H1 (cell line): Measurements from ENCODE around the gene GIMAP7. TPM values are rescaled to one million over a fixed set of nuclear protein-coding genes. Genes with fewer than 3 reads are reported as not detected.

Source experiments
- CTCF ChIA-PET: fragments of 300-600 bp; sonication (Branson Sonifier 250); formaldehyde crosslinking; loops from one replicate; lab custom pipeline; 2021; ENCODE audit not compliant: partially characterized antibody; lab: Charles Lee
- POLR2A ChIA-PET: fragments of 300-600 bp; sonication (Branson Sonifier 250); formaldehyde crosslinking; loops from one replicate; lab custom pipeline; 2021; ENCODE audit warnings: inconsistent platforms; ENCODE audit not compliant: partially characterized antibody; lab: Charles Lee
- DNase-seq, 2 experiments: peaks; one replicate each; pipeline versions ENCODE4 v3.0.0 to v3.0.0-alpha.2; 2010 to 2022; ENCODE audit warnings: low spot score in 2 of 2, low read depth in 1 of 2, mixed read lengths in 1 of 2
- FAIRE-seq: peaks from 2 replicates; lab custom pipeline; 2011; peaks lifted over from hg19 to GRCh38; lab: Jason Lieb, UNC
- H2AFZ ChIP-seq: 2 replicates; pipeline ENCODE4 v1.8.1; 2012; ENCODE audit warnings: low read length, inconsistent platforms
- H2AK5ac ChIP-seq: 2 replicates; pipeline ENCODE4 v1.6.1; 2013; ENCODE audit warnings: low read depth, low read length
- H2BK120ac ChIP-seq: replicated peaks from 2 replicates; pipeline ENCODE3; 2013; ENCODE audit warnings: low read depth, low read length, inconsistent platforms
- H2BK12ac ChIP-seq: 2 replicates; pipeline ENCODE4 v1.6.1; 2013; ENCODE audit warnings: low read depth, low read length
- H2BK15ac ChIP-seq: 2 replicates; pipeline ENCODE4 v1.6.1; 2013; ENCODE audit warnings: low read length
- H2BK20ac ChIP-seq: 2 replicates; pipeline ENCODE4 v1.6.1; 2013; ENCODE audit warnings: low read length
- H2BK5ac ChIP-seq: 2 replicates; pipeline ENCODE4 v1.6.1; 2013; ENCODE audit warnings: low read depth, low read length
- H3K14ac ChIP-seq: 2 replicates; pipeline ENCODE4 v1.6.1; 2013; ENCODE audit warnings: inconsistent platforms; ENCODE audit not compliant: insufficient read length
- H3K18ac ChIP-seq: 2 replicates; pipeline ENCODE4 v1.6.1; 2013; ENCODE audit warnings: low read length; ENCODE audit errors: extremely low read depth
- H3K23ac ChIP-seq: 2 replicates; pipeline ENCODE4 v1.6.1; 2013; ENCODE audit warnings: inconsistent platforms; ENCODE audit not compliant: insufficient read length
- H3K23me2 ChIP-seq: 2 replicates; pipeline ENCODE4 v1.6.1; 2013; ENCODE audit warnings: low read depth, low read length
- H3K27ac ChIP-seq: 2 replicates; pipeline ENCODE4 v1.6.1; 2011; ENCODE audit warnings: low read depth, low read length, inconsistent platforms
- H3K27me3 ChIP-seq, 4 experiments: replicated peaks in 1 of 4; 1 replicate in 1 of 4; 2 replicates in 3 of 4; pipeline versions ENCODE4 v1.6.1 to v1.8.1; 2011 to 2013; ENCODE audit warnings: low read length in 3 of 4, mild to moderate bottlenecking in 3 of 4, inconsistent platforms in 2 of 4, mixed read lengths in 2 of 4, moderate library complexity in 1 of 4; ENCODE audit not compliant: control insufficient read depth in 3 of 4, insufficient read depth in 3 of 4; ENCODE audit errors: extremely low read depth in 1 of 4
- H3K36me3 ChIP-seq, 4 experiments: 2 replicates each; pipeline versions ENCODE4 v1.6.1 to v1.8.1; 2011 to 2013; ENCODE audit warnings: mild to moderate bottlenecking in 4 of 4, low read length in 3 of 4, moderate library complexity in 2 of 4, control low read depth in 1 of 4, inconsistent platforms in 1 of 4; ENCODE audit not compliant: insufficient read depth in 4 of 4, control insufficient read depth in 2 of 4
- H3K4ac ChIP-seq: replicated peaks from 2 replicates; pipeline ENCODE3; 2013; ENCODE audit warnings: low read length, low read depth, mixed read lengths, inconsistent platforms; ENCODE audit not compliant: insufficient read length
- H3K4me1 ChIP-seq, 4 experiments: replicated peaks in 1 of 4; 1 replicate in 1 of 4; 2 replicates in 3 of 4; pipeline versions ENCODE4 v1.6.1 to v1.8.1; 2011 to 2013; ENCODE audit warnings: low read length in 3 of 4, inconsistent platforms in 2 of 4, mixed read lengths in 1 of 4; ENCODE audit not compliant: insufficient read depth in 4 of 4, control insufficient read depth in 3 of 4
- H3K4me2 ChIP-seq, 2 experiments: 2 replicates each; pipeline versions ENCODE4 v1.6.1 to v1.8.1; 2011 to 2013; ENCODE audit warnings: low read depth in 2 of 2, low read length in 2 of 2, control low read depth in 1 of 2, inconsistent platforms in 1 of 2, mild to moderate bottlenecking in 1 of 2; ENCODE audit not compliant: insufficient read depth in 1 of 2
- H3K4me3 ChIP-seq, 4 experiments: fragments of 200-600, 300-600 bp in 1 of 4; sonication (generic), shearing (Covaris generic), sonication (Bioruptor Twin) in 1 of 4; 2 replicates each; pipeline versions ENCODE4 v1.5.1 to v1.8.1; 2011 to 2016; ENCODE audit warnings: low read length in 4 of 4, low read depth in 3 of 4, control low read depth in 2 of 4, inconsistent platforms in 2 of 4, mild to moderate bottlenecking in 2 of 4, mixed read lengths in 1 of 4, moderate library complexity in 1 of 4; ENCODE audit not compliant: insufficient read depth in 2 of 4; ENCODE audit errors: extremely low read depth in 1 of 4
- H3K56ac ChIP-seq: replicated peaks from 2 replicates; pipeline ENCODE3; 2013; ENCODE audit warnings: low read depth, mild to moderate bottlenecking, mixed read lengths, low read length, inconsistent platforms; ENCODE audit not compliant: insufficient read length
- H3K79me1 ChIP-seq: 2 replicates; pipeline ENCODE4 v1.6.1; 2013; ENCODE audit warnings: low read depth, low read length, control low read depth
- H3K79me2 ChIP-seq, 2 experiments: 2 replicates each; pipeline versions ENCODE4 v1.6.1 to v1.8.1; 2012 to 2013; ENCODE audit warnings: low read length in 2 of 2, mild to moderate bottlenecking in 2 of 2, inconsistent platforms in 1 of 2; ENCODE audit not compliant: insufficient read depth in 2 of 2, control insufficient read depth in 1 of 2
- H3K9ac ChIP-seq, 4 experiments: replicated peaks in 1 of 4; 1 replicate in 1 of 4; 2 replicates in 3 of 4; pipeline versions ENCODE4 v1.6.1 to v1.8.1; 2011 to 2013; ENCODE audit warnings: low read depth in 3 of 4, low read length in 3 of 4, control low read depth in 2 of 4, mild to moderate bottlenecking in 2 of 4, moderate library complexity in 2 of 4, inconsistent platforms in 1 of 4; ENCODE audit errors: extremely low read depth in 1 of 4
- H3K9me3 ChIP-seq, 2 experiments: 2 replicates each; pipeline versions ENCODE4 v1.6.1 to v1.8.1; 2012 to 2013; ENCODE audit warnings: mild to moderate bottlenecking in 2 of 2, moderate library complexity in 2 of 2, control low read depth in 1 of 2, inconsistent platforms in 1 of 2, low read depth in 1 of 2, low read length in 1 of 2, mixed read lengths in 1 of 2; ENCODE audit not compliant: insufficient read depth in 2 of 2
- H4K20me1 ChIP-seq, 2 experiments: replicated peaks in 1 of 2; 2 replicates each; pipeline versions ENCODE3 to v1.8.1; 2011 to 2013; ENCODE audit warnings: inconsistent platforms in 2 of 2, low read length in 2 of 2, mild to moderate bottlenecking in 1 of 2; ENCODE audit not compliant: insufficient read depth in 2 of 2, control insufficient read depth in 1 of 2
- H4K5ac ChIP-seq: 2 replicates; pipeline ENCODE4 v1.6.1; 2013; ENCODE audit warnings: low read length, low read depth, mixed read lengths, inconsistent platforms; ENCODE audit not compliant: insufficient read length
- H4K8ac ChIP-seq: 2 replicates; pipeline ENCODE4 v1.8.0; 2013; ENCODE audit warnings: mild to moderate bottlenecking, moderate library complexity, low read length, inconsistent platforms; ENCODE audit not compliant: insufficient read depth; ENCODE audit errors: extremely low read depth
- H4K91ac ChIP-seq: replicated peaks from 2 replicates; pipeline ENCODE3; 2013; ENCODE audit warnings: low read length, mixed read lengths, inconsistent platforms; ENCODE audit not compliant: insufficient read length
- CTBP2 ChIP-seq: IDR thresholded peaks from 2 replicates; pipeline ENCODE4 v1.7.0; 2011; ENCODE audit warnings: borderline replicate concordance, mild to moderate bottlenecking, moderate library complexity, mixed read lengths, low read length; ENCODE audit not compliant: insufficient read depth, insufficient read length
- HDAC6 ChIP-seq: IDR thresholded peaks from one replicate; pipeline ENCODE4 v1.7.1; 2012; ENCODE audit warnings: low read depth, mild to moderate bottlenecking, inconsistent platforms, low read length, moderate library complexity
- WGBS, 2 experiments: shearing (Covaris generic) in 1 of 2; methylation state at CpG; one replicate each; pipeline versions ENCODE4 v1.1.6 to v1.1.7; 2013 to 2015; ENCODE audit warnings: low lambda C conversion rate in 2 of 2, mixed read lengths in 2 of 2, inconsistent platforms in 1 of 2, low coverage in 1 of 2, missing lambda C conversion rate in 1 of 2; ENCODE audit not compliant: insufficient replicate concordance in 2 of 2, insufficient coverage in 1 of 2, insufficient read length in 1 of 2; ENCODE audit errors: extremely low coverage in 1 of 2, missing lambda C conversion rate in 1 of 2; 5-methylcytosine and 5-hydroxymethylcytosine counted together
- polyA plus RNA-seq, 7 experiments: library from polyadenylated mRNA; depleted of rRNA in 3 of 7; stranded (reverse) in 5 of 7; unstranded in 2 of 7; fragments of >200 nt in 5 of 7; fragments of 200-250 nt in 2 of 7; gene quantifications; 1 replicate in 5 of 7; 2 replicates in 1 of 7; 4 replicates in 1 of 7; pipeline versions ENCODE4 v1.2.1 to v1.2.3, GENCODE V29; 2011 to 2013; ENCODE audit warnings: missing spikeins in 2 of 7, mixed read lengths in 2 of 7
- total RNA-seq: library from RNA; stranded (reverse); fragmentation: NEBNext Ultra II Directional; extraction: Animal tissue kit (Norgen Biotek cat#: 25700); gene quantifications from 2 replicates; pipeline ENCODE4 v1.2.1, GENCODE V29; 2021

The GIMAP7 gene
- total and polyA plus RNA-seq, 2 of the 8 experiments (the other 6 are each of a cell fraction or from before 2014, with no cell fraction given) = not detected

- Histone ChIP-seq H3K79me1 (no peaks in the 10 kb centered on the region), H2BK15ac (no peak overlapping the region), H3K14ac (no peak overlapping the region), H3K23me2 (no peaks in the 10 kb centered on the region), H3K9ac (no peak overlapping the region), H2AFZ (no peak overlapping the region; the same call in 1 of the 2 replicates), H3K4me2 (0 out of 4 replicates have a peak overlapping the region, but pooled peaks of 1 of the 2 experiments have one; percentile 15), H3K9me3 (peaks cover 5 to 16% of the 10 kb centered on the region in 2 experiments; a peak in 2 of 4 replicates), H4K20me1 (no peaks in the 10 kb centered on the region), H3K27ac (no peak overlapping the region), H2AK5ac (no peak overlapping the region), H2BK5ac (no peak overlapping the region), H3K36me3 (no peaks in the 10 kb centered on the region), H3K4me1 (peaks cover 2 to 11% (median 7%) of the 10 kb centered on the region in 4 experiments; a peak in 5 of 7 replicates), H3K79me2 (no peaks in the 10 kb centered on the region), H3K27me3 (no peaks in the 10 kb centered on the region), H3K4me3 (no peak overlapping the region), H2BK120ac (no peak overlapping the region), H3K23ac (no peak overlapping the region), H3K18ac (no peak overlapping the region), H3K56ac (no peak overlapping the region), H2BK20ac (no peak overlapping the region), H4K5ac (no peak overlapping the region), H2BK12ac (no peak overlapping the region), H3K4ac (no peak overlapping the region), H4K91ac (no peak overlapping the region), H4K8ac (no peak overlapping the region)
- ChIA-PET POLR2A (no interaction called here), CTCF (interaction anchor here (1.4 kb wide), 1 partner anchor 115 kb away, joined by 4 read pairs; no protein-coding TSS in a partner anchor)
- FAIRE-seq (no peak), DNase-seq (no peak)
- 87% methylated on average over 5 of the region's 5 CpGs; no CpG with 5 or more reads in 1 of the 2 experiments for WGBS, 2 experiments
- TF ChIP-seq CTBP2 (no peak), HDAC6 (no peak)
Observed at GRCh38 chr7:150564006-150564405, 49.3 kb downstream of the GIMAP7 start.
